ENCODE measurements around the gene ZNF212. TPM values are rescaled to one million over a fixed set of nuclear protein-coding genes. Genes with fewer than 3 reads are reported as not detected.
"Not testable (repeated sequence)": the region's sequence is repeated elsewhere in the genome, so short reads cannot be mapped to it uniquely, and the experiment has no call there.

ZNF212 gene
- total RNA-seq, 4 donors from 2014 or later: 3.7 to 7.5 (median 4.7) TPM

DNA sequence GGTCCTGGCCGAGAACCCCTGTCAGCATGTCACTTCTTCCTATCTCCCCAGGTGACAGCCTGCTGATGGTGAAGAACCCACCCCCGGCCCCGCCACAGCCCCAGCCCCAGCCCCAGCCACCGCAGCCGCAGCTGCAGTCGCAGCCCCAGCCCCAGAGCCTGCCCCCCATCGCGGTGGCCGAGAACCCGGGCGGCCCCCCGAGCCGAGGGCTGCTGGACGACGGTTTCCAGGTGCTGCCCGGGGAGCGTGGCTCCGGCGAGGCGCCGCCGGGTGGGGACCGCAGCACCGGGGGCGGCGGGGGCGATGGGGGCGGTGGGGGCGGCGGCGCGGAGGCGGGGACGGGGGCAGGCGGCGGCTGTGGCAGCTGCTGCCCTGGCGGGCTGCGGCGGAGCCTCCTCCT lies 15.7 kb upstream of the ZNF212 start:
- Histone ChIP-seq H3K36me3 (peaks cover 0 to 62% of the 10 kb centered on the region in 2 donors), H3K9me3 (no peaks in the 10 kb centered on the region), H3K4me3 (no peak overlapping the region), H3K27me3 (no peaks in the 10 kb centered on the region), H3K27ac (no peak overlapping the region), H3K4me1 (no peaks in the 10 kb centered on the region)
- in situ Hi-C loops (cut with MboI; ENCODE audit: low sequenced_read_pairs in 4 of 4) (no loop called here), intact Hi-C loops (cut with DNase I; ENCODE audit: low total_unique reads) (no loop called here)
- ATAC-seq: no peak
- TF ChIP-seq CTCF (IDR thresholded peaks at IDR 0.05 in 4 of 5, conservative IDR thresholded peaks at IDR 0.05 in 1 of 5) (no peak), POLR2A (IDR thresholded peaks at IDR 0.05) (no peak)
- DNase-seq: no peak

DNA sequence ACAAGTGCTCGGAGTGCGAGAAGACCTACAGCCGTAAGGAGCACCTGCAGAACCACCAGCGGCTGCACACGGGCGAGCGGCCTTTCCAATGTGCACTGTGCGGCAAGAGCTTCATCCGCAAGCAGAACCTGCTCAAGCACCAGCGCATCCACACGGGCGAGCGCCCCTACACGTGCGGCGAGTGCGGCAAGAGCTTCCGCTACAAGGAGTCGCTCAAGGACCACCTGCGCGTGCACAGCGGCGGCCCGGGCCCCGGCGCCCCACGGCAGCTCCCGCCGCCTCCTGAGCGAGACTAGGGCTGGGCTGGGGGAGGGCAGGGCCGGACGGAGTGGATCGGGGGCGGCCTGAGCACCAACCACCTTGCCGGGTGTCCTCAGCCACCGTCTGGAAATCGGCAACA lies 15.1 kb upstream of the ZNF212 start:
- Histone ChIP-seq H3K27me3 (no peaks in the 10 kb centered on the region), H3K4me1 (no peaks in the 10 kb centered on the region), H3K4me3 (no peak overlapping the region), H3K9me3 (no peaks in the 10 kb centered on the region), H3K36me3 (peaks cover 0 to 57% of the 10 kb centered on the region in 2 donors), H3K27ac (no peak overlapping the region)
- in situ Hi-C loops (cut with MboI; ENCODE audit: low sequenced_read_pairs in 4 of 4) (no loop called here), intact Hi-C loops (cut with DNase I; ENCODE audit: low total_unique reads) (no loop called here)
- TF ChIP-seq CTCF (IDR thresholded peaks at IDR 0.05 in 4 of 5, conservative IDR thresholded peaks at IDR 0.05 in 1 of 5) (no peak), POLR2A (IDR thresholded peaks at IDR 0.05) (no peak)
- ATAC-seq (no peak), DNase-seq (no peak)

DNA sequence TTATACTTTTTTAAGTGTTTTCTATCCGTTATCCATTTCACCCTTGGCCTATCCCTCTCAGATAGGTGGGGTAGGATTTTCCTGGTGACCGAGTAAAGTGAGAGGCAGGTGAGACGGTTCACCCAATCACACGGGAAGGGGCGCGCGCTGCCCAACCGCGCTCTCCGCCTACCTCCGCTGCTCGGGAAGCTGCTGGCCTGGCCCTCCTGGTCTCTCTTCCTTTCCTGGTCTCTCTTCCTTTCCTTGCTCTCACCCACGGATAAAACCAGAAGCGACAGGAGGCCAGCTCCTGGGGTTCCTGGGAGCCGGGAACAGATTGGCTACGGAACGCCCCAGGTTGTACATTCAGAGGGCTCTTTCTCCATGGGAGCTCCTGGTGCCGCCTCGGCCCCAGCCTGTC lies 14.3 kb upstream of the ZNF212 start:
- Histone ChIP-seq H3K27ac (no peak overlapping the region), H3K36me3 (peaks cover 0 to 50% of the 10 kb centered on the region in 2 donors), H3K27me3 (no peaks in the 10 kb centered on the region), H3K4me1 (no peaks in the 10 kb centered on the region), H3K4me3 (no peak overlapping the region), H3K9me3 (no peaks in the 10 kb centered on the region)
- DNase-seq: no peak
- in situ Hi-C loops (cut with MboI; ENCODE audit: low sequenced_read_pairs in 4 of 4) (no loop called here), intact Hi-C loops (cut with DNase I; ENCODE audit: low total_unique reads) (no loop called here)
- TF ChIP-seq POLR2A (IDR thresholded peaks at IDR 0.05) (no peak), CTCF (IDR thresholded peaks at IDR 0.05 in 4 of 5, conservative IDR thresholded peaks at IDR 0.05 in 1 of 5) (no peak)
- ATAC-seq: no peak

- in situ Hi-C loops (cut with MboI; ENCODE audit: low sequenced_read_pairs in 4 of 4): no loop called here
- intact Hi-C loops (cut with DNase I; ENCODE audit: low total_unique reads): no loop called here
- Histone ChIP-seq H3K27me3 (no peaks in the 10 kb centered on the region), H3K4me1 (no peaks in the 10 kb centered on the region), H3K27ac (no peak overlapping the region), H3K9me3 (no peaks in the 10 kb centered on the region), H3K36me3 (peaks cover 0 to 45% of the 10 kb centered on the region in 2 donors), H3K4me3 (no peak overlapping the region)
- ATAC-seq (no peak), DNase-seq (no peak)
- TF ChIP-seq CTCF (IDR thresholded peaks at IDR 0.05 in 4 of 5, conservative IDR thresholded peaks at IDR 0.05 in 1 of 5): no peak
- TF ChIP-seq POLR2A (IDR thresholded peaks at IDR 0.05): no peak
These were observed 13.8 kb upstream of the ZNF212 start for GRCh38 chr7:149225656-149226055.

DNA sequence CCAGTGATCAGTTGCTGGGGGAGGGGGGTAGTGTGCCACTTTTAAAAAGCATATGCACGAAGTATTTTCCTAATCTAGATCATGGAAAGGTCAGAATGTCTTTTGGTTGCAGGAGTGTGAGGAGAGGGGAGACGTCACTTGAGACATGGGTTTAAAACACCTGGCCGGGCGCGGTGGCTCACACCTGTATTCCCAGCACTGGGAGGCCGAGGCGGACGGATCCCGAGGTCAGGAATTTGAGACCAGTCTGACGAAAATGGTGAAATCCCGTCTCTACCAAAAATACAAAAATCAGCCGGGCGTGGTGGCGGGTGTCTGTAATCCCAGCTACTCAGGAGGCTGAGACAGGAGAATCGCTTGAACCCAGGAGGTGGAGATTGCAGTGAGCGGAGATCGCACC lies 13.1 kb upstream of the ZNF212 start:
- H3K9me3 ChIP-seq; ATAC-seq; H3K27ac ChIP-seq; H3K27me3 ChIP-seq; H3K4me1 ChIP-seq; H3K4me3 ChIP-seq; in situ Hi-C loops (cut with MboI; ENCODE audit: low sequenced_read_pairs in 4 of 4); intact Hi-C loops (cut with DNase I; ENCODE audit: low total_unique reads); DNase-seq: not testable (repeated sequence)
- peaks cover 0 to 39% of the 10 kb centered on the region in 2 donors for H3K36me3 ChIP-seq

All from gastrocnemius medialis (tissue), 4 donors.